Measurements from ENCODE around the gene PRKAR2A.
"Not testable (repeated sequence)": the region's sequence is repeated elsewhere in the genome, so short reads cannot be mapped to it uniquely, and the experiment has no call there.

PRKAR2A gene

GRCh38 chr3:48835650-48836366 is 11.9 kb downstream of the PRKAR2A start:
- FAIRE-seq: no peak

DNA sequence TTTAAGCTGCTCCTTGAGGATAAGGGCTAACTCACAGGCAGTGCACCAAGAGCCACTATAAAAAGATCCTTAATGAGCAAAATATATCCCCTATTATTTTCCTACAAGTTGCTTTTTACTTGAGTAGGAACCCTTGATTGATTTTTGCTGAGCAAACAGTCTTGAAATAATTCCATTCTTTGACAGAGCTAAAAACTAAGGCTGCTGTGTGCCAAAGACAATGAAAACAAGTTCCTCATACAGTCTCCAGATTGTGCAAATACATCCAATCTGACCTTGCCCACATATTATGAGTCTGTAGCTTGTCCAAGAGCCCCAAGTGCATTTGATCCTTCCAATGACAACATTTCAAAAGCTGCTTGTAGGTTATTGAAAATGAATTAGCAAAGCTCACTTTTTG is 15.0 kb downstream of the PRKAR2A start:
- no peak for FAIRE-seq

DNA sequence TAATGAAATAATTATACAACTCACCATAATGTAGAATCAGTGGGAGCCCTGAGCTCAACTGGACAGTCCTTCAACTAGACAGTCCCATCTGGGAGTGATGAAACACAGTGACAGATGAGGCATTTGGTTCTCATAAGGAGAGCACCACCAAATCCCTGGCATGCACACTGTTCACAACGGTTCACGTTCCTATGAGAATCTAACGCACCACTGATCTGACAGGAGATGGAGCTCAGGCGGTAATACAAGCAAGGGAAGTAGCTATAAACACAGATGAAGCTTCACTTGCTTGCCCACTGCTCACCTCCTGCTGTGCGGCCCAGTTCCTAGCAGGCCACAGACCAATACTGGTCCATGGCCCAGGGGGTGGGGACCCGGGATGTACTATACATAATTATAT is 17.0 kb downstream of the PRKAR2A start:
- no peak for FAIRE-seq

DNA sequence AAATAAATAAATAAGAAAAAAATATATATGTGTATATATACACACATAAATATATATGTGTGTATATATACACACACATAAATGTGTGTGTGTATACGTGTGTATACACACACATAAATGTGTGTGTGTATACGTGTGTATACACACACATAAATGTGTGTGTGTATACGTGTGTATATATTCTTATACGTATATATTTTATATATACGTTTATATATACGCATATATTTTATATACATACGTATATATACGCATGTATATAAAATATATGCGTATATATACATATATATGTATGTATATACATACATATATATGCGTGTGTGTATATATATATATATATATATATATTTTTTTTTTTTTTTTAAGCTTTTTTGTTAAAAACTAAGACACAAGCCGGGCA is 18.1 kb downstream of the PRKAR2A start:
- FAIRE-seq: not testable (repeated sequence)

DNA sequence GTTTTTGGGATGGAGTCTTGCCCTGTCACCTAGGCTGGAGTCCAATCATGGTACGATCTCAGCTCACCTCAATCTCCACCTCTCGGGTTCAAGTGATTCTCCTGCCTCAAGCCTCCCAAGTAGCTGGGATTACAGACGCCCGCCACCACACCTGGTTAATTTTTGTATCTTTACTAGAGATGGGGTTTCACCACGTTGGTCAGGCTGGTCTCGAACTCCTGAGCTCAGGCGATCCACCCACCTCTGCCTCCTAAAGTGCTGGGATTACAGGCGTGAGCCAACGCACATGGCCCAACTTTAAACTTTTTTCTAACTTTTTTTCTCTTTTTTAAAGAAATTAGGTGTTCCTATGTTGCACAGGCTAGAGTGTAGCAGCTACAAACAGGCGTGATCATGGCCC is 19.8 kb downstream of the PRKAR2A start:
- not testable (repeated sequence) for FAIRE-seq

DNA sequence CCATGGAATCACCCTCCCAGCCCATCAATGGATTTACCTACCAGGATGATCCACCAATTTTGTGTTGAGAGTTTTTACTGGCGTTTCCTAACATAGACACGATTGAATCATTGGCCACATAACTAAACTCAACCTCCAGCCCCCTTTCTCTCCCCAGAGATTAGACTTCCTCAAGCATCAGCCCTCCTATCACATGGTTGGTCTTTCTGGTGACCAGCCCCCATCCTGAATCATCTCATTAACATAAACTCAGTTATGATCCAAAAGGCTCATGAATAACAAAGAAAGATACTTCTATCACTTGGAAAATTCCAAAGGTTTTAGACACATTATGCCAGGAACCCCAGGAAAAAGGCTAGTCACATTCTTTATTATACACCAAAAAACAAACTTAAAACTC is 21.2 kb downstream of the PRKAR2A start:
- no peak for FAIRE-seq

- FAIRE-seq: no peak
Observed at GRCh38 chr3:48820612-48821324, 26.9 kb downstream of the PRKAR2A start.

GRCh38 chr3:48819234-48820221 is 28.1 kb downstream of the PRKAR2A start:
- no peak for FAIRE-seq

DNA sequence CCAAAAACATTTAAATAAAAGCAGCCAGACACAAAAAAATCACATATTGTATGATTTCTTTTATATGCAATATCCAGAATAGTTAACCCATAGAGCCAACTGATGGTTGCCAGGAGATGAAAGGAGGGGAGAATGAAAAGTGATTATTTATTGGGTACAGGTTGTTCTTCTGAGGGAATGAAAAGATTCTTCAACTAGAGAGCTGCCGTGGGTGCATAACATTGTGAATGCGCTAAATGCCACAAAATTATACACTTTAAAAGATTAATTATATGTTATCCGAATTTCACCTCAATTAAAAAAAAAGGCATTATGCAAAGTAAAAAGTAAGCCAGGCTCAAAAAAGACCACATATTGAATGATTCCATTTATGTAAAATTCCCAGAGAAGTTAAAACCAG is 36.1 kb downstream of the PRKAR2A start:
- FAIRE-seq: no peak

- FAIRE-seq: no peak
Observed at GRCh38 chr3:48804930-48805329, 42.7 kb downstream of the PRKAR2A start.

DNA sequence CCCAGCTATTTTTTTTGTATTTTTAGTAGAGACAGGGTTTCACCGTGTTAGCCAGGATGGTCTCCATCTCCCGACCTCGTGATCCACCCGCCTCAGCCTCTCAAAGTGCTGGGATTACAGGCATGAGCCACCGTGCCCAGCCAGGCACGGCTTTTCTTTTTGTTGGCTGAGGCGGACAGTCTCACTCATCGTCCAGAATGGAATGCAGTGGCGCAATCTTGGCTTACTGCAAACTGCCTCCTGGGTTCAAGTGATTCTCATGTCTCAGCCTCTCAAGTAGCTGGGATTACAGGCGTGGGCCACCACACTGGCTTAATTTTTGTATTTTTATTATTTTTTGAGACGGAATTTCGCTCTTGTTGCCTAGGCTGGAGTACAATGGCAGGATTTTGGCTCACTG is 46.8 kb downstream of the PRKAR2A start:
- FAIRE-seq: not testable (repeated sequence)

DNA sequence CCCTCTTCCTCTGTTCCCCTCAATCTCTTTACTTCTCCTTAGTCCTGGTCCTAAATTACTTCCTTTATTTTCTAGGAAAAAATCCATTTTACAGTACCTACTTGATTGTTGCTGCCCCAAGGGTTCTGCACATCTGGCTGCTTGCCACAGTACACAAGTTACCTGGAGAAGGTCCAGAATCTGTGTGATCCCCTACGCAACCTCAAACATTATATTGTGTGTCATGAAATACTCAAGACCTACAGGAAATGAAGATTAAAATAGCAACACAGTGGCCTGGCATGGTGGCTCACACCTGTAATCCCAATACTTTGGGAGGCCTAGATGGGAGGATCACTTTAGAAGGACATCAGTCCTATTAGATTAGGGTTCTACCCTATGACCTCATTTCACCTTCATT is 48.7 kb downstream of the PRKAR2A start:
- no peak for FAIRE-seq

DNA sequence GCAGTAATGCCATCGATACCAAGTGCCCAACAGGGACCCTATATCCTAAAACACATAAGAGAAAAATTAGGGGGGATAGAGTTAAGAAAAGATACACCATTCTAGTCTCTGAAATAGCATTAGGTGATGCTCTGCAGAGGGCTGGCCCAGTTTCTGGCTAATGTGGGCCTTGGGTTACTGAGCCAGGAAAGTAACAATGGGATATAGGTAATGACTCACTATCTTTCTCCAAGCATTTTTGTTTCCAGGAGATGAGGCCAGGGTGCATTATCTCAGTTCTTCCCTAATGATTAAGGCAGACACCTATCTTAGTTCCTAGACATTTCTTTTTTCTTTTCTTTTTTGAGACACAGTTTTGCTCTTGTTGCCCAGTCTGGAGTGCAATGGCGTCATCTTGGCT is 50.0 kb downstream of the PRKAR2A start:
- FAIRE-seq: no peak

GRCh38 chr3:48795997-48796732 is 51.5 kb downstream of the PRKAR2A start:
- no peak for FAIRE-seq

DNA sequence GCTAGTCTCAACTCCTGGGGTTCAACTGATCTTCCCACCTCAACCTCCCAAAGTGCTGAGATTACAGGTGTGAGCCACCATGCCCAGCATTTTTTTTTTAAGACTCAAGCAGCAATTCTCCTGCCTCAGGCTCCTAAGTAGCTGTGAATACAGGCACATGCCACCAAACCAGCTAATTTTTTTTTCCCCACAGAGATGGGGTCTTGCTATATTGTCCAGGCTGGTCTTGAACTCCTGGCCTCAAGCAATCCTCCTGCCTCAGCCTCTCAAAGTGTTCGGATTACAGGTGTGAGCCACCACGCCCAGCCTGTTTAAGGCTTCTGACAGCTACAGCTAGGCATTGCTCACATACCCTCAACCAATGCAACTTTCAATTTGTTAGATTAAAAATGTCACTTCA is 54.2 kb downstream of the PRKAR2A start:
- FAIRE-seq: not testable (repeated sequence)

GRCh38 chr3:48789665-48790064 is 58.0 kb downstream of the PRKAR2A start:
- no peak for FAIRE-seq

DNA sequence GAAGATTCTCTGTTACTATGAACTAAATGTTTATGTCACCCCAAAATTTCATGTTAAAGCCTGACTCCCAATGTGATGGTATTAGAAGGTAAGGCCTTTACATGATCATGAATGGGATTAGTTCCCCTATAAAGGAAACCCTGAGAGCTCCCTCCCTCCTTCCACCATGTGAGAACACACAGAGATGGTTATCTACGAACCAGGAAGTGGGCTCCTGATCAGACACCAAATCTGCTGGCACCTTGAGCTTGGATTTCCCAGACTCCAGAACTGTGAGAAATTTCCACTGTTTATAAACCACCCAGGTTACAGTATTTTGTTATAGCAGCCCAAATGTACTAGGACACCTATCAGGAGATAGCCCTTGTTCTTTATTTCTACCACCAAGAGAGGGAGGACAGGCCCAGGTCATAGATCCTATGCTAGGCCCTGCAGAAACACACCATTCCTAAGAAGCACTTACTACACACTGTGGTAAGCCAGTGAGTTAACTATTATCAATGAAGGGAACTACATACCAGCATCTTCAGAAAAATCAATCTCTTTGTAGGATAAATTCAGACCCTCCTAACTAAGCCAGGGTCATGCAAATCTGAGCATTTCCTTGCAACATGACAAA is 59.0 kb downstream of the PRKAR2A start:
- FAIRE-seq: no peak

DNA sequence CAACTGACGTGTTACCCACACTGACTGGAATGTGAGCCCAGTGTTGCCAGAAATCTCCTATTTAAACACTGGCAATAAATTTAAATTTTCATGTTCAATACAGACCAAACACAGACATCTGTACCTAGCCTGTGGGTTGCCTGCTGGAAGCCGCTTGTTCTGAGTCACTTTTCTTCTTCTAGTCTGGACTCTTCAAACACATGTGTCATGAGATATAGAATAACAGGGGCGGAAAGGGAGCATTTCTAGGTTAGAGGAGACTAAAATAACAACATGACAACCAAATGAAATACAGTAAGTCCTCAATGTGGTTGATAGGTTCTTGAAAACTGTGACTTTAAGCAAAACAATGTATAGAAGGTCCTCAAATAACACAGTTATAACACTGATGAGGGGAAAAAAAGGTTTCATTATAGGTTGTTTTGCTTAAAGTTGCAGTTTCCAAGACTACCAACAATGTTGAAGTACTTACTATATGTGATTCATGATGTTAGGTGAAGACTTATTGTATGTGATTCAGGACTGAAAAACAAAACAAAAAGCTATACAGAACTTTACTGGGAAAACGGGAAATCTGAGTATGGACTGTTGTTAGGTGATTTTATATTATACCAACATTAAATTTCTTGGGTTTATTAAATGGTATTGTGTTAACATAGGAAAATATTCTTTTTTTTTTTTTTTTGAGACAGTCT is 63.1 kb downstream of the PRKAR2A start:
- no peak for FAIRE-seq

GRCh38 chr3:48783304-48783703 is 64.4 kb downstream of the PRKAR2A start:
- FAIRE-seq: no peak

- no peak for FAIRE-seq
Observed at GRCh38 chr3:48782046-48782445, 65.6 kb downstream of the PRKAR2A start.

DNA sequence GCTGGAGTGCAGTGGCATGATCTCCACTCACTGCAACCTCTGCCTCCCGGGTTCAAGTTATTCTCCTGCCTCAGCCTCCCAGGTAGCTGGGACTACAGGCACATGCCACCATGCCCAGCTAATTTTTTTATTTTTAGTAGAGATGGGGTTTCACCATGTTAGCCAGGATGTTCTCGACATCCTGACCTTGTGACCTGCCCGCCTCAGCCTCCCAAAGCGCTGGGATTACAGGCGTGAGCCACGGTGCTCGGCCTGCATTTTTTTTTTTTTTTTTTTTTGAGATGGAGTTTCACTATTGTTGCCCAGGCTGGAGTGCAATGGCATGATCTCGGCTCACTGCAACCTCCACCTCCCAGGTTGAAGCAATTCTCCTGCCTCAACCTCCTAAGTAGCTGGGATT is 69.1 kb downstream of the PRKAR2A start:
- not testable (repeated sequence) for FAIRE-seq

GRCh38 chr3:48776854-48777253 is 70.8 kb downstream of the PRKAR2A start:
- FAIRE-seq: no peak
